GM12875 (cell line): ENCODE measurements around the gene PPARD.

Experiments
- H3K4me3 ChIP-seq: one replicate; pipeline ENCODE4 v1.5.1; 2011; ENCODE audit warnings: low read depth, low read length, control low read depth
- CTCF ChIP-seq: IDR thresholded peaks from 2 replicates; pipeline ENCODE4 v1.5.1; 2011; ENCODE audit warnings: low read depth, mild to moderate bottlenecking, control low read depth, inconsistent platforms, low read length, moderate library complexity, borderline replicate concordance; ENCODE audit not compliant: insufficient read depth

The PPARD gene

GRCh38 chr6:35396991-35397390 lies 54.6 kb downstream of the PPARD start:
- no peak for TF ChIP-seq CTCF
- no peak overlapping the region for H3K4me3 ChIP-seq

- H3K4me3 ChIP-seq, result no peak overlapping the region
- TF ChIP-seq CTCF, result no peak
These were observed 55.6 kb downstream of the PPARD start for GRCh38 chr6:35397806-35398418.

GRCh38 chr6:35398526-35398925 lies 56.2 kb downstream of the PPARD start:
- H3K4me3 ChIP-seq, result no peak overlapping the region
- no peak for TF ChIP-seq CTCF

- TF ChIP-seq CTCF, result no peak
- no peak overlapping the region for H3K4me3 ChIP-seq
These were observed 57.8 kb downstream of the PPARD start for GRCh38 chr6:35400111-35400510.

GRCh38 chr6:35400901-35401311 lies 58.5 kb downstream of the PPARD start:
- TF ChIP-seq CTCF, result no peak
- H3K4me3 ChIP-seq, result no peak overlapping the region

GRCh38 chr6:35401514-35401913 lies 59.2 kb downstream of the PPARD start:
- no peak for TF ChIP-seq CTCF
- no peak overlapping the region for H3K4me3 ChIP-seq

GRCh38 chr6:35402136-35402855 lies 59.9 kb downstream of the PPARD start:
- no peak overlapping the region for H3K4me3 ChIP-seq
- peak; percentile 12; the same call in 1 of the 2 replicates for TF ChIP-seq CTCF
